Activated CD4-positive, alpha-beta T cell treated with anti-CD3 and anti-CD28 coated beads, Interleukin-2, Interleukin-6, amounts not matched to agents 100 ng/mL and 50 ng/mL, durations not matched to agents 16 hours and 8 hours (primary cell): ENCODE results near the gene BBS7.

Source experiments
- DNase-seq: peaks from one replicate; pipeline ENCODE4 v3.0.0-alpha.2; 2020

Gene BBS7

GRCh38 chr4:121824950-121825349, 45.3 kb downstream of the BBS7 start:
- no peak for DNase-seq

- no peak for DNase-seq
These were observed 46.1 kb downstream of the BBS7 start for GRCh38 chr4:121824171-121824527.

GRCh38 chr4:121823505-121824170, 46.6 kb downstream of the BBS7 start, which contains the start of gene CCNA2:
Gene CCNA2, minus strand, starts transcription at chr4:121823883. Its CDS starts 255 bp downstream, at chr4:121823628.
- peak; percentile 98 for DNase-seq

GRCh38 chr4:121822796-121823504, 47.3 kb downstream of the BBS7 start:
- peak; percentile 72 for DNase-seq

GRCh38 chr4:121822047-121822446, 48.2 kb downstream of the BBS7 start:
- DNase-seq = no peak

GRCh38 chr4:121819216-121819965, 50.9 kb downstream of the BBS7 start:
- no peak for DNase-seq

GRCh38 chr4:121818215-121818614, 52.1 kb downstream of the BBS7 start:
- DNase-seq = no peak

GRCh38 chr4:121817701-121818100, 52.6 kb downstream of the BBS7 start:
- DNase-seq = no peak

GRCh38 chr4:121817006-121817405, 53.3 kb downstream of the BBS7 start:
- no peak for DNase-seq

- DNase-seq = no peak
These were observed 55.5 kb downstream of the BBS7 start for GRCh38 chr4:121814756-121815155.

- DNase-seq = peak; percentile 18
These were observed 59.2 kb downstream of the BBS7 start for GRCh38 chr4:121811122-121811521.

GRCh38 chr4:121806411-121806810, 63.9 kb downstream of the BBS7 start:
- DNase-seq = no peak

GRCh38 chr4:121801715-121802075, 68.6 kb downstream of the BBS7 start:
- no peak for DNase-seq

GRCh38 chr4:121800961-121801714, 69.1 kb downstream of the BBS7 start, which contains the start of gene EXOSC9:
Gene EXOSC9, plus strand, starts transcription at chr4:121801323. Its CDS starts 102 bp downstream, at chr4:121801425.
- DNase-seq = peak; percentile 96

- DNase-seq = no peak
These were observed 69.7 kb downstream of the BBS7 start for GRCh38 chr4:121800638-121800960.

GRCh38 chr4:121799867-121800501, 70.3 kb downstream of the BBS7 start:
- DNase-seq = no peak

- DNase-seq = no peak
These were observed 71.0 kb downstream of the BBS7 start for GRCh38 chr4:121799208-121799823.

GRCh38 chr4:121796283-121796682, 74.0 kb downstream of the BBS7 start:
- DNase-seq = no peak

GRCh38 chr4:121794505-121795188, 75.6 kb downstream of the BBS7 start:
- no peak for DNase-seq

- no peak for DNase-seq
These were observed 77.3 kb downstream of the BBS7 start for GRCh38 chr4:121792966-121793365.

GRCh38 chr4:121791481-121791880, 78.8 kb downstream of the BBS7 start:
- no peak for DNase-seq

- DNase-seq = no peak
These were observed 79.3 kb downstream of the BBS7 start for GRCh38 chr4:121790976-121791375.
